NCI-H146 treated with DMSO at 0.1 percent for 48 hours (cell line): ENCODE results near the gene CSTF1.
"Not testable (repeated sequence)": the region's sequence is repeated elsewhere in the genome, so short reads cannot be mapped to it uniquely, and the experiment has no call there.

Source experiments
- DNase-seq: peaks from one replicate; lab custom pipeline; 2025; ENCODE audit not compliant: unreplicated experiment; lab: John Stamatoyannopoulos, UW

The CSTF1 gene

DNA sequence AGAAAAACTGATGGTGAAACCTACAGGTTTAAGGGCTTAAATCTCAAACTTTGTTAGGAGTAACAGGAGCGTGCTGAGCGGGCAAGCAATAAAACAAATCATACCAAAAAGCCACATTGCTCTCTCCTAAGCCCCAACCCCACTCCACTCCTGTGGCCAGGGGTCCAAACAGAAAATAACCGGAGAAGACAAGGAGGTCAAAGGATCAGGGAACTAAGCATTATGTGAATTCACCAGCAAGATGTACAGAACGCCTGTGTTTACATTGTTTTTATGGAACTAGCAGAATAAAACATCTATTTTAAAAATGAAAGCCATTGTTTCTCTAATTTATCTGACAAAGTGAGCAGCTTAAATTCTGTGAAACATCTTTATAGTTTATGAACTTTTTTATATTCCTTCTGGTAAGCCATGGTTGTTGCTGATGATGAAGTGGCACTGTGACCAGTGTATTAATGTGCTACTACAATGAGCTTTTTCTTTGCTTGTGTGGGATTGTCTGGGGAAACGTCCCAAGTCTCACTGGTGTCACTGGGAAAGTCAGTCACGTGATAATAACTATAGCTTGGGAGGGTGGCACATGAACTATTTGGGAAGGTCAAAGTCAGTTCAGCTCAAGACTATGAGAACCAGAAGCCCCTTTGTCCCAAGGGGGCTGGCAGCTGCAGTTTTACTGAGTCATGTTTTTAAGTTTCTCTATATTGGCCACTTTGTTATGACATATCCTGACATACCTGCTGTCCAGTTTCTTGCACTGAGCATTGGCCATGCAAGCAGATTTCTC is 23.9 kb upstream of the CSTF1 start:
- no peak for DNase-seq

DNA sequence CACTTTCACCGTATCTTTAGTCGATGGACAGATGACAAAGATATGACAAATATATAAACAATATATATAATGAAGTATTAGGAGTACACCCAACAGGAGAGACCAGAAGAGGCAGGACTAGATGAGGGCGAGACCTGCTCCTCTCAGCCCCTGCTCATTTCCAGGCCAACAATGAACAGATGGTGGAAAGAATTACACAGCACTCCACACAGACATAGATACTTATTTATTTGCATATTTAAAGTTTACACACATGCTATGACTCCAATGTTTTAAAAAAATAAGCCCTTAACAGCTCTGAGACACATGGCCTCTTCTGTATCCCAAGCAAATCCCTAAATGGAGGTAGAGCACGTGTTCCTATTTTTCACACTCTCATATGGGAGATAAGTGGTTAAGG is 23.3 kb upstream of the CSTF1 start:
- DNase-seq = no peak

DNA sequence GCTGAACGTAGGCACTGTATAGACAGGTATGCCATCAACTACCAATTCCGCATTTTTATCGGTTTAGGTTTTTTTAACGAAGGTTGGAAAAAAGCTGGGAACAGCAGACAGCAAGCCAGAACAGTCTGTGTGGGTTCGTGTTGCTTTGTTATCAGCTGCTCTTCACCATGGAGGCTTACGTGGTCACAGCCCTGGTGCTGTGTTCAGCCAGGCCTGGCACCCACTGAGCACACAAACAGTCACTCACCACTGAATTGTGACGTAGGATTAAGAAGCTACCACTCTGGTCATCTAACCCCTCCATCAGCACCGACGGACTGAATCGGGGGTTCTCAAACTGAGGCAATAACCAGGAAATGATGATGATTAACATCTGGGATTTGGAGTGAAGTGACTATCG is 20.5 kb upstream of the CSTF1 start:
- no peak for DNase-seq

DNA sequence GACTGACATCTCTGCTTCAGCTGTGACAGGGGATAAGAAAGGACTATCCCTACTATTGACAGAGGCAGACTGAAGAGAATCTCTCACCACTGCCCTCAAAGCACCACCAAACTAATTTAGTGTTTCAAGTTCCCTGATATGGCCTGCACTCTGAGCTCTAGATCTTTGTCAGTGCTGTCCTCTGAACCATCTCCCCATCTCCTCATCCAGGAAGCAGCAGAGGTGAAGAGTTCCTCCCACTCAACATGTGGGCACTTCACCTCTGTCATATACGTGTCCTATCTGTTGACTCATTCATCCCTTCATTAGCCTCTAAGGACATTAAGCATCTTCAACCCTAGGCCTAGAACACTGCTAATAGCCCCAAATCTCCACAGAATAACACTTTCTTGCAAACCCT is 19.6 kb upstream of the CSTF1 start:
- no peak for DNase-seq

DNA sequence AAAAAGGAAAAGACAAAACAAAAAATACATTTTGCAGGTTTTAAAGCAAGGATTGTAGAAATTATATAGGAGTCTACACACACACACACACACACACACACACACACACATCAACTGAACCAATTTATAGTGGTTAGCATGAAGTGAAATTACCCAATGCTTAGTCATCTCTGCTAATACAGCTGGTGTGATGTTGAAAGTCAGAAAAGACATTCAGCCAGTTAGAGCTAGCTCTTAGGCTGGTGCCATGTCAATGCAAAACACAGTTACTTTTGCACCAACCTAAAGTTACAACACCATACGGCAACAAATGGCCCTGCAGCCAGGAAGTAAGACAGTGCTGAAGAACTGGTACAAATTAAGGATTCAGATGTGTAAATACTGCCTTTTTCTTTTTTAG is 18.5 kb upstream of the CSTF1 start:
- DNase-seq = no peak

DNA sequence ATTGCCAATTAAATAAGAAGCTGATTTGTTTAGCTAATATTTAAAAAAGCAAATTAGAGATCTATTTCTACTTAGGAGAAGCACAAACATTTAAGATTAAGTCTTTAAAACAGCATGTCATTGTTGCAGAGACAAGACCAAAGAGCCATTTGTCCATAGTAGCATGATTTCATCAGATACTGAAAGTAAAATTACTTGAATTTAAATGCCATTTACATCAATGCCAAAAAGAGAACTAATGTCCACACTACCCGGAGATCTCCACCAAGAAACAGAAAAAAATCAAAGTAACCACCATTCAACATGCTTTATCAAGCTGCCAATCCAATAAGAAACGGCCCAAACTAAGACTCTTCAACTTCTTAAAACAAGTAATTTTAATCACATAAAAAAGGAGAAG is 16.1 kb upstream of the CSTF1 start:
- no peak for DNase-seq

DNA sequence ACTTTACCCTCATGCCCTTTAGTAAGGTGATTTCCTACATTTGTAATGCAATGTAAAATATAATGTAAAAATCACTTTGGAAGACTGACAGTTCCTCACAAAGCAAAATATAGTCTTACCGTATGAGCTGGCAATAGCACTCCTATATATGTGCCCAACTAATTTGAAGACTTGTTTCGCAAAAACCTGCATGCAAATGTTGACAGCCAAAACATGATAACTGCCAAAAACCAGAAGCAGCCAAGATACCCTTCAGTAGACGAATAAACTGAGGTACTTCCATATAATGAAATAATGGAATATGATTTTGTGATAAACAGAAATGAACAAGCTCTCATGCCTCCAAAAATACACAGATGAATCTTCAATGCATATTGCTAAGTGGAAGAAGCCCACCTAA is 14.1 kb upstream of the CSTF1 start:
- no peak for DNase-seq

DNA sequence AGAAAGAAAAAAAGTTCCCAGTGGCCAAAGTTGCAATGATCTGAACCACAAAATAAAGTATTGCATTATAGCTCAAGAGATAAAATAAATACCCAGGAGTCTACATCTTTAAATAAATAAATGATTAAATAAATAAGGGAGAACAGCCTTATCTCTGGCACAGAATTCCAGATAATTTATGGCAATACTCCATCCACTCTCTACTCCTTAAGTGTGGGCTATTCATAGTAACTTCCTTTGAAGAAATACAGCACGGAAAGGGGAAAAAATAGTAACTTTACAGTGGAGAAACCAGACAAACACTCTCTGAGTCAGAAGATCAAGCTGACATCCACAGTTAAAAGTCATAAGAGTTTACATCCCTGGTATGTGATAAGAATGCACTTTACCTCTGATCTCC is 12.1 kb upstream of the CSTF1 start:
- DNase-seq = no peak

DNA sequence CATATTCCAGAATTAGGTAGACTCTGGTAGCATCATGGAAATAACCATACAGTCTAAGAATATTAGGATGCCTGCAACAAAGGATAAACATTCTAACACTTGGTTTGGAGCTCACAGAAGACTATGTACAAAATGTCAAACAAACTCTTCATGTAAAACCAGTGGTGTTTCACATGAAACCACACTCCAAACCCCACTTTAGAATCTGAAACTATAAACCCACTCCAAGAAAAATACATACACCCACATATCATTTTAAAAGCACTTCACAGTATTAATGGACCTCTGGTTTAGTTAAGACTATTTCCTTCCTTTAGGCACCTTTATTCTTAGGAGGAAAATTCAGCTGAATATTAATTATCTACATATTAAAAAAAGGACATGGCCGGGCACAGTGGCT is 10.9 kb upstream of the CSTF1 start:
- no peak for DNase-seq

DNA sequence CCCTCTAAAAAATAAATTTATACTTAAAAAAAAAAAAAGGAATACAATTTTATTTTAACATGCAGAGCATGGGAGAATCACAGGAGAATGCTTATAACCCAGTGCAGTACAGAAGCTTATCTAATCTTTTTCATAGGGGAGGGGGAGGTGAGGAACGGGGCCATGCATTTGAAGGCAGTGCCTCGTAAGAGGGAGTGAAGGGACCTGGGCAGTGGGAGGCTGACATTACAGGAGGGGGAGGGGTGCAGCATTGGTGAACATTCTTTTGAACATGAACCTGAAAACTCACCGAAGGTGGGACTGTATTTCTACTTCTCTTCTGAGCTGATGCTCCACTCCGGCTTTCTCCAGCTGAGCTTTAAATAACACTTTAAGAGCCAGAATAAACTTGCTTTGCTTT is 9.7 kb upstream of the CSTF1 start:
- no peak for DNase-seq

DNA sequence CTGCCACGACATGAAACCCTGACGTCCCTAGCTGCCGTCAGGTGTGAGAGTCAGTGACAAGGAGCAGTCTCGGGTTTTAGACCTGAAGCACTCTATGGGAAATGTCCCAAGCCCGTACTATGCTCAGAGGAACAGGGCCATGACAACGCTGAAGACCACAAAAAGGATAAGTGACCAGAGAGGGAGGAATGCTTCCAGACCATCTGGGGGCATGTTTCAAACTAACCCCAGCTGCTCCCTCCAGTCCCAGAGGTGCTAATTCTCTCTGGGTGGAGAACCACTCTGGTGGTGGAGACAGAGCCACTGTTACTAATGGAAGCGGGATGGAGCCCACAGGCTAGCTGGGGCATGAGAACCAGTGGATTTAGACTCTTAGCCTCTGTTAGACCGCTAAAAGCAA is 9.1 kb upstream of the CSTF1 start:
- DNase-seq = no peak

DNA sequence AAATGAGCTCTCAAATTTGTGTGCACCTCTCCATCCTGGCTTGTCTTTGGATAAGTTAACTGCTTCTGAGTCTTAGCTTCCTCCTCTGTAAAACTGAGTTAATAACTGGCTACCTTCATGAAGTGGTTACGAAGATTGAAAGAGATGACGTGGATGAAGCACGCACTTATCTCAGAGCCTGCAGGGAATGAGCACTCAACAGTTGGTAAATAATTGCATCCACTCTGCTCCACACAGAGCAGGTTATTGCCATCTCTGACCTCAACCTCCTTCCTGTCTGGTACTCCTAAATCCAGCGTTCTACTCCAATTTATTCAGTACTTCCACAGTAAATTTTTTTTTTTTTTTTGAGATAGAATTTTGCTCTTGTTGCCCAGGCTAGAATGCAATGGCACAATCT is 7.3 kb upstream of the CSTF1 start:
- no peak for DNase-seq

DNA sequence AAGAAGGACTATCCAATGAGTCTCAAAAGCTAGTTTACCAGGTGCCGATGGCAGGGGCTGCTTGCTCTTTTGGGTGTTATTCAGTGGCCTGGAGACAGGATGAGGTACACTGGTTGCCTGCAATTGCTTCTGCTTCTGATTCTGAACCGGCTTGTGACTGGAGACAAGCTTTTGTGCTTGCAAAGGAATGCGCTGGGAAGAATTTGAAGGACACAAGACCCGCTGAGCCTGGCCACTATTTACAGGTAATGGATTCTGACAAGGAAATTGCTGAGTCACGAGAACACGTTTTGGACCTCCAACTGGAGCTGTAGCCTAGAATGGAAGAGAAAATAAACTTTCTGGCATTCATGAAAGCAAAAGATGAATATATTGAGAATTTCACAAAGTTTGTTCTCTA is 6.2 kb upstream of the CSTF1 start:
- DNase-seq = no peak

DNA sequence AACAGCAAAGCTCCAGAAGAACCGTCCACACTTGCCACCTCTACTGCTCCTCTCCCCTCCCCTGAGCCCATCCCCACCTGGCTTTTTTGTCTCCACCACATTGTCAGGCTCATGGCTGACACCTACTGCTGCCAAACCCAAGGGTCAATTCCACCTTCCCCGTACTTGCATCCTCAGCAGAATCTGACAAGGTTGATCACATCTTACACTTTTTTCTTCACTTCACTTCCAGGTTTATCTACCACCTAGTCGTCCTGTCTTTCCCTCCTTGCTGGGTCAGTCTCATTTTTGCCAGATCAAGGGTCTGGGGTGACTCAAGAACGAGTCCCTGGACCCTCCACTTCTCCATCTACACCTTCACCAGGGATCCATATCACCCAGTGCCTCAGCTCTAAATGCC is 3.6 kb upstream of the CSTF1 start:
- no peak for DNase-seq

DNA sequence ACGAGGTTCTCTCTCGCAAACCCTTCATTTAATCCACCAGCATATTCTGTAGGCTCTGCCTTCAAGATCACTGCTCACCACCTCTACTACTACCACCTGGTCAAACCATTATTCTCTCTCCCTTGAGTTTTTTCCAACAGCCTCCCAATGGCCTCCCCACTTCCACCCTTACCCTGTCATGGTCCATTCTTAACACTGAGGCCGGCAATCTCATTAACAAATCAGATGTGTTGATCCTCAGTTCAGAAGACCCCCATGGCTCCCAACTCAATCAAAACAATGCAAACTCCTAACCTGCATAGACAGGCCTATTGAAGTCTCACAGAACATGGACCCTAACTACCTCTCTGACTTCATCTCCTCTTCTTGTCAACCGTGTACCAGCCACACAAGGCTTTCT is 2.6 kb upstream of the CSTF1 start:
- DNase-seq = no peak

DNA sequence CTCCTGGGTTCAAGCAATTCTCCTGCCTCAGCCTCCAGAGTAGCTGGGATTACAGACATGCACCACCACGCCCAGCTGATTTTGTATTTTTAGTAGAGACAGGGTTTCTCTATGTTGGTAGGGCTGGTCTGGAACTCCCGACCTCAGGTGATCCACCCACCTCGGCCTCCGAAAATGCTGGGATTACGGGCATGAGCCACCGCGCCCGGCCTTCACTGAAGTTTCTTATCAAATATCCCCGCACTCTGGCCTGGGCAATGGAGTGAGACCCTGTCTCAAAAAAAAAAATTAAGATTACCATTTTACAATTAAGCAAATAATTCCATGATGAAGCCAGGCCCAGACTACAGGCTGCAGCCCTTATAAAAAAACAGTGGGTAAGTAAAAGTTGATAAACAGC is 2.0 kb upstream of the CSTF1 start:
- DNase-seq = not testable (repeated sequence)

DNA sequence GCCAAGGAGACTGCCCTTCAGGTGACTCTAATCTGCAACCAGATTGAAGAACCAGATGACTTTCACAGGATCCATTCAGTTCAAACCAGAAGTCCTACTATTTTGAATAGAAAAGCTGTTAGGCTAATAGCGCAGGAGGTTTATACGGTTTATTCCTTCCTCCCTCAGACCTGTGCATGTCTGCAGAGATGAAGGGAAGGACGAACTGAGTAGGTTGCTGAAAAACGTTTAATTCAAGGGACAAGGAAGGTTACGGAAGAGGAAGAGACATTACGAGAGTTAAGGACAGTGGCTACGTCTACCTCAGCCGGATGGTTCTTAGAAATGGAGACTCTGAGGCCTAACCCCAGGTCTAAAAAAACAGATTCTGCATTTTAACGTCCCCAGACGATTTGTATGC is 1.4 kb upstream of the CSTF1 start:
- DNase-seq = no peak

DNA sequence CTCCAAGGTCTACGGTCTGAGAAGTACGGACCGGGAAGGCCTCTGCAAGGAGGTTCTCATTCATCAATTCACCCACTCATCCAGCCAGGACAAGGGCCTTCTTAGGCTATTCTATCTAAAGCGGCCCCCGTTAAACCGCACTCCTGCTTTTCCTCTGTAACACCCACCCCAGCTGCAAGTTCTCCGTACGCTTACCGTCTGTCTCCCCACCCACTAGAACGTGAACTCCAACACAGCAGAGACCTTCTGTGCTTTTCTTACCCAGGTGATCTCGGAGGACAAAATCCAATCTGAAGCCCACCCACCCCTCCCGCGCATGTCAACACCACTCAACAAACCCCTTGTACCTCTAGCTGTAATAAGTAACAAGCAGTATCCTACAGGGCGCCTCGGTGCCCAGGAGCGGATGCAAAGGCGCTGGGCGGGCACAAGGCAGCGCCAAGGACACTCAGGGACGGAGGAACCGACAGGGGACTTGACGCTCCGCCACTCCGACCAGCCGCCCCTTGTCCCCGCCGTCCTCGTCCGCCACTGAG is 781 bp upstream of the CSTF1 start:
- no peak for DNase-seq

DNA sequence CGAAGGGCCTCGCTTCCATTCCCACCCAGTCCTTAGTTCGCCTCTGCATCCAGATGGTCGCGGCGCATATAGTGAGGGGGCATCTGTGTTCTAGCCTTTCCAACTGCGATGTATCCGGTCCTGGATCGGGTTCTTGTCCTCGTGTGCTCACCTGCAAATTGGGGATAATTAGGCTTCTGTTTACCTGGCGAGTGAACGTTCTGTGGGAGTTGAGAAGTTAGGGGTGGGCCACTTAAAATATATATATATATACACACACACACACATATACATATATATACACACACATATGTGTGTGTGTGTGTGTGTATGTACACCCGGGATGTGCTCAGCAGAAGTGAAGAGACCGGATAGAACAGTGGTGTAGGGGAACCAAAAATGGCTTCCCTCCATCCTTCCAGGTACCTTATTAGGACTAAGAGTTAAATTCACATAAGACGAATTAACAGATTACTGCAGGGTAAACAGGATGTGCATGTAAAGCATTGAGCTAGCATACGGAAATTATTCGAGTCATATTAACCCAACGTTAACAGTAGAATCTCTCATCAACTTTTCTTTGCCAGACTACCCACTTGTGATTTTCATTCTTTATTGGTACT is 537 bp downstream of the CSTF1 start:
- DNase-seq = peak; percentile 63

DNA sequence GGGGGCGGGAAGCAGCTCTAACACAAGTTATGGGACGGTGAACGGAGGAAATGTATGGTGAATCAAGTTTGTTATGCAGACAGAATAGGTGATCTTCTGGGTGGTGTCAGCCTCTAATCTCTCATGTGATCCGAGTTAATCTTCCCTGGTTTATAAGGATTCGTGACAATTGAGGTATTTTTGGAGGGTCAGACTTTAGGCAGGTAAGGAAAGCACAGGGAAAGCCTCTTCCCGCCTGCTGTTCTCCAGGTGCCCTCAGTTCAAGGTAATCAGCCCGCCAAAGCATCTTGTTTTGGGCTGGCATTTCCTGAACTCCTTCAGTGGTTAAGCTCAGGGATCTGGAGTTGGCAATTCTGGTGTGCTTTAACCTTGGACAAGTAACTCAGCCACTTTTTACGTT is 1.2 kb downstream of the CSTF1 start:
- no peak for DNase-seq

DNA sequence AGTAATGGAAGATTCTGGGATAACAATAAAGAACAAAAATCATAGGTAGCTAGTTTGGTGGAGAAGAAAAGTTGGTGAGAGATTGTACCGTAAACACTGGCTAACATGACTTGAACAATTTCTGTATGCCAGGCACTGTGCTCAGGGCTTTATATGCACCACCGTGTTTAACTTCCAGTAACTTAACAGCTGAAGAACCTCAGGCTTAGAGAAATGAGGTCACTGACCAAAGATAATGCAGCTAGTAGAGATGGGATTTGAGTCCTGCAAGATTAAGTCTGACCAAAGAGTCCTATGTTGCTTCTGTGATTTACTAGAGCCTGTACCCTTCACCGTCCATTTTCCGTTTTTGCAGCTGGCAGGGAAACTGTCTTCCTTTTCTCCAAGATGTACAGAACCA is 2.7 kb downstream of the CSTF1 start:
- DNase-seq = no peak

DNA sequence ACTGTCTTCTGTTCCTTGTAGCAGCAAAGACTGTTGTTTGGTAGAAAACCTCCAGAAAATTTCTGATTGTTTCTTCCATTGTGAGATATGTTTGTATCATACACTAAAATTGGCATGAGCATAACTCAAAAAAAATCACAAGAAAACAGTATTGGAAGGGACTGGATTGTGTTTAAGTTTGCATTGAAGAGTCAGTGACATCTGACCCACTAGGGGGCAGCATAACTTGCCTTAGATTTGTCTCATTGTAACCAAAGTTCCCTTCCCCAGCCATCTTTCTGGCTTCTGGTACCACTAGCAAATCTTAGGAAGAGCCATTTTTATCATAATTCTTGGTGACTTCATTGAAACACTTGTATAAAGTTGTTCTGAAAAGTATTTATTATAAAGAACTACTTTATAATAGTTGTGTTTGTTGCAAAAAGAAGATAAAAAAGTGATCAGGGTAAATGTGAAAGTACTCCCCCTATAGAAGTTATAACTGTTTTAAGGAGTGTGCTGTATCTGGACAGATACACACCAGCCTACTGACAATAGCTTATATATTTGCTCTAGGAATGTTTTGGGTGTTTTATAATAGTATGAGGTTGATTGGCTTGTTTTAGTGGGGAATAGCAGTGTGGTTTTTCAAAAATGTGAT is 7.7 kb downstream of the CSTF1 start:
- peak; percentile 23 for DNase-seq
